ENCODE measurements around the gene FCF1. TPM values are rescaled to one million over a fixed set of nuclear protein-coding genes. Genes with fewer than 3 reads are reported as not detected.
"Not testable (repeated sequence)": the region's sequence is repeated elsewhere in the genome, so short reads cannot be mapped to it uniquely, and the experiment has no call there.

Gene FCF1
- total RNA-seq, 2 donors from 2014 or later: 71.1 to 87.9 TPM

GRCh38 chr14:74754899-74755298, 42.0 kb downstream of the FCF1 start:
- Mint-ChIP-seq H3K4me1 (ENCODE audit: low read depth) (no peaks in the 10 kb centered on the region), H3K36me3 (ENCODE audit: insufficient read depth in 2 of 2) (peaks cover 8 to 10% of the 10 kb centered on the region in 2 donors), H3K27me3 (ENCODE audit: low read depth) (no peaks in the 10 kb centered on the region), H3K9me3 (peaks cover 6 to 9% of the 10 kb centered on the region in 2 donors), H3K4me3 (no peak overlapping the region), H3K27ac (no peak overlapping the region)
- no peak for ATAC-seq (replicated peaks in 1 of 2)
- DNase-seq: no peak

- Mint-ChIP-seq H3K27ac (no peak overlapping the region), H3K27me3 (ENCODE audit: low read depth) (no peaks in the 10 kb centered on the region), H3K4me1 (ENCODE audit: low read depth) (peaks cover 9% of the 10 kb centered on the region)
These were observed 43.4 kb downstream of the FCF1 start for GRCh38 chr14:74756326-74756725.

GRCh38 chr14:74758505-74758904, 45.6 kb downstream of the FCF1 start:
- not testable (repeated sequence) for DNase-seq; H3K27ac Mint-ChIP-seq; ATAC-seq (replicated peaks in 1 of 2); H3K27me3 Mint-ChIP-seq (ENCODE audit: low read depth); H3K4me3 Mint-ChIP-seq; H3K9me3 Mint-ChIP-seq; H3K36me3 Mint-ChIP-seq (ENCODE audit: insufficient read depth in 2 of 2)
- peaks cover 23% of the 10 kb centered on the region for H3K4me1 Mint-ChIP-seq (ENCODE audit: low read depth)

More at GRCh38 chr14:74756326-74756725, 43.4 kb downstream of the FCF1 start:
- H3K4me3 Mint-ChIP-seq: no peak overlapping the region
- DNase-seq (no peak), ATAC-seq (replicated peaks in 1 of 2) (no peak)
- peaks cover 6 to 9% of the 10 kb centered on the region in 2 donors for H3K9me3 Mint-ChIP-seq
- peaks cover 8 to 10% of the 10 kb centered on the region in 2 donors for H3K36me3 Mint-ChIP-seq (ENCODE audit: insufficient read depth in 2 of 2)

GRCh38 chr14:74762917-74763802, 50.2 kb downstream of the FCF1 start, which contains the start of gene YLPM1:
Gene YLPM1, plus strand, starts transcription at chr14:74763316. Its CDS starts 174 bp downstream, at chr14:74763490.
- no peaks in the 10 kb centered on the region for H3K27me3 Mint-ChIP-seq (ENCODE audit: low read depth)
- H3K4me1 Mint-ChIP-seq (ENCODE audit: low read depth): peaks cover 66% of the 10 kb centered on the region
- H3K4me3 Mint-ChIP-seq: peak within 1 kb of the TSS; percentile 98 to 99
- peak within 1 kb of the TSS; percentile 99 for H3K27ac Mint-ChIP-seq
- DNase-seq: peak; percentile 93 to 94
- H3K9me3 Mint-ChIP-seq: no peaks in the 10 kb centered on the region
- H3K36me3 Mint-ChIP-seq (ENCODE audit: insufficient read depth in 2 of 2): peaks cover 10 to 14% of the 10 kb centered on the region in 2 donors
- ATAC-seq (replicated peaks in 1 of 2): peak; percentile 93 to 96

GRCh38 chr14:74763803-74764531, 51.0 kb downstream of the FCF1 start:
- H3K4me3 Mint-ChIP-seq: peak overlapping the region; percentile 98 to 99
- H3K27ac Mint-ChIP-seq: peak overlapping the region; percentile 94
- DNase-seq (peak; percentile 7 to 10), ATAC-seq (replicated peaks in 1 of 2) (peak in 1 of 2 donors; percentile 8)
- peaks cover 10 to 18% of the 10 kb centered on the region in 2 donors for H3K36me3 Mint-ChIP-seq (ENCODE audit: insufficient read depth in 2 of 2)
- H3K9me3 Mint-ChIP-seq: no peaks in the 10 kb centered on the region
- no peaks in the 10 kb centered on the region for H3K27me3 Mint-ChIP-seq (ENCODE audit: low read depth)
- peaks cover 73% of the 10 kb centered on the region for H3K4me1 Mint-ChIP-seq (ENCODE audit: low read depth)

GRCh38 chr14:74765721-74766120, 52.8 kb downstream of the FCF1 start:
- DNase-seq: peak; percentile 10 to 14

GRCh38 chr14:74771399-74771798, 58.5 kb downstream of the FCF1 start:
- Mint-ChIP-seq H3K4me3 (no peak overlapping the region), H3K36me3 (ENCODE audit: insufficient read depth in 2 of 2) (peaks cover 3 to 15% of the 10 kb centered on the region in 2 donors), H3K9me3 (no peaks in the 10 kb centered on the region), H3K27me3 (ENCODE audit: low read depth) (no peaks in the 10 kb centered on the region), H3K27ac (no peak overlapping the region), H3K4me1 (ENCODE audit: low read depth) (peaks cover 54% of the 10 kb centered on the region)
- ATAC-seq (replicated peaks in 1 of 2) (no peak), DNase-seq (no peak)

More at GRCh38 chr14:74765721-74766120, 52.8 kb downstream of the FCF1 start:
- ATAC-seq (replicated peaks in 1 of 2): peak in 1 of 2 donors; percentile 19
- no peaks in the 10 kb centered on the region for H3K9me3 Mint-ChIP-seq
- peak overlapping the region; percentile 98 to 99 for H3K4me3 Mint-ChIP-seq
- peak overlapping the region; percentile 94 for H3K27ac Mint-ChIP-seq
- peaks cover 71% of the 10 kb centered on the region for H3K4me1 Mint-ChIP-seq (ENCODE audit: low read depth)
- peaks cover 10 to 22% of the 10 kb centered on the region in 2 donors for H3K36me3 Mint-ChIP-seq (ENCODE audit: insufficient read depth in 2 of 2)
- no peaks in the 10 kb centered on the region for H3K27me3 Mint-ChIP-seq (ENCODE audit: low read depth)

- peaks cover 8 to 26% of the 10 kb centered on the region in 2 donors for H3K36me3 Mint-ChIP-seq (ENCODE audit: insufficient read depth in 2 of 2)
These were observed 71.7 kb downstream of the FCF1 start for GRCh38 chr14:74784634-74785033.

GRCh38 chr14:74785056-74785613, 72.2 kb downstream of the FCF1 start:
- Mint-ChIP-seq H3K36me3 (ENCODE audit: insufficient read depth in 2 of 2) (peaks cover 8 to 26% of the 10 kb centered on the region in 2 donors), H3K9me3 (no peaks in the 10 kb centered on the region), H3K27ac (peak overlapping the region; percentile 80), H3K4me1 (ENCODE audit: low read depth) (peaks cover 17% of the 10 kb centered on the region), H3K4me3 (no peak overlapping the region), H3K27me3 (ENCODE audit: low read depth) (no peaks in the 10 kb centered on the region)
- ATAC-seq (replicated peaks in 1 of 2) (no peak), DNase-seq (no peak)

More at GRCh38 chr14:74784634-74785033, 71.7 kb downstream of the FCF1 start:
- Mint-ChIP-seq H3K4me3 (no peak overlapping the region), H3K9me3 (no peaks in the 10 kb centered on the region), H3K27me3 (ENCODE audit: low read depth) (no peaks in the 10 kb centered on the region), H3K4me1 (ENCODE audit: low read depth) (peaks cover 17% of the 10 kb centered on the region), H3K27ac (peak overlapping the region; percentile 80)
- DNase-seq (no peak), ATAC-seq (replicated peaks in 1 of 2) (no peak)

- H3K27me3 Mint-ChIP-seq (ENCODE audit: low read depth): no peaks in the 10 kb centered on the region
- no peak for DNase-seq
- H3K27ac Mint-ChIP-seq: no peak overlapping the region
- H3K4me1 Mint-ChIP-seq (ENCODE audit: low read depth): peaks cover 22% of the 10 kb centered on the region
- ATAC-seq (replicated peaks in 1 of 2): no peak
- H3K4me3 Mint-ChIP-seq: no peak overlapping the region
- peaks cover 0 to 2% of the 10 kb centered on the region in 2 donors for H3K9me3 Mint-ChIP-seq
- peaks cover 11 to 24% of the 10 kb centered on the region in 2 donors for H3K36me3 Mint-ChIP-seq (ENCODE audit: insufficient read depth in 2 of 2)
These were observed 73.9 kb downstream of the FCF1 start for GRCh38 chr14:74786796-74787315.
